Body of pancreas (tissue), 4 donors: Measurements from ENCODE around the gene CRYGN.

Experiments used
- POLR2A ChIP-seq, 3 donors: fragments of 450-650 bp; IDR thresholded peaks; one replicate each; pipeline ENCODE4 v1.6.1; 2016; ENCODE audit warnings: antibody characterized with exemption in 3 of 3, mild to moderate bottlenecking in 2 of 3
- TF ChIP-seq, protein P1 (sequence below), 7 experiments: fragments of 450-650 bp in 4 of 7; fragments of 200-600 bp in 3 of 7; sonication (generic) in 3 of 7; IDR thresholded peaks; one replicate each; pipeline ENCODE4 v1.5.1; 2016 to 2019; ENCODE audit warnings: antibody characterized with exemption in 7 of 7

DNA sequence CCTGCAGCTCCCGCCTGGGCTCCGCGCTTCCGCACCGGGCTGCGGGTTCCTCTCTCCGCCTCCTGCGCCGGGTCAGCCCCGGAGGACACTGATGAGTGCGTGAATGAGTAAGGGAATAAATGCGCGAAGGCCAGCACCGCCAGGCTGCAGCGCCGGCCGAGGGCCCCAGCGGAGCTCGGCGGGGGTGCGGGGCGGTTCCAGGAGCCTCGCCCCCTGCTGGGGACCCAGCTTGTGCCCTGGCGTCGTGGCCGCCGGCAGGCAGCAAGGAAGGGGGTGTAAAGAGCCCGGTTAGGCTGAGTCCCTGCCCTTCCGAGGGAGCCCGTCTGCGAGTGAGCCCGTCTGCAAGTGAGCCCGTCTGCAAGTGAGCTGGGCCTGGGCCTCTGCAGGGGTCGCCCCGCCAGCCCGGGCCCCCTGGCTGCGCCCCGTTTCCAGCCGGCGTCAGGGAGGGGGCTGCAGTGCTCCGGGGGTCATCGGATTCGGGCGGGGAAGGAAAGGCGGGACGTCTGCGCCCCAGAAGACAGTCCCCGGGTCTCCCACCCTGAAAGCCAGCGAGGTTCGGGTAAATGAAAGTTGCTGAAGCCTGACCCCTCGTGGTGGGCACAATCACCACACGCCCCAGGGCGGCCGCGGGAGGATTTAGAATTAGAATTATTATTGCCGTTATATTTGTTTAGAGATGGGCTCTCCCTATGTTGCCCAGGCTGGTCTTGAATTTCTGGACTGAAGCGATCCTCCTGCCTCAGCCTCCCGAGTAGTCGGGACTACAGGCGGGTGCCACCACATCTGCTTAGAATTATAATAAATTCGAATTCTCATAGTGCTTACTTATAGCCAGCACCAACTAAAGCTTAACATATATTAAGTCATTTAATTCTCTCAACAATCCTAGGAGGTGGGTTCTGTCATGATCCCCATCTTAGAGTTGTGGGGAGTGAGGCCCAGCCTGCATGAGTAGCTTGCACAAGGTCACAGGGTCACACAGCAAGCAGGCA, 8.6 kb upstream of the CRYGN start:
- TF ChIP-seq, protein P1, sequence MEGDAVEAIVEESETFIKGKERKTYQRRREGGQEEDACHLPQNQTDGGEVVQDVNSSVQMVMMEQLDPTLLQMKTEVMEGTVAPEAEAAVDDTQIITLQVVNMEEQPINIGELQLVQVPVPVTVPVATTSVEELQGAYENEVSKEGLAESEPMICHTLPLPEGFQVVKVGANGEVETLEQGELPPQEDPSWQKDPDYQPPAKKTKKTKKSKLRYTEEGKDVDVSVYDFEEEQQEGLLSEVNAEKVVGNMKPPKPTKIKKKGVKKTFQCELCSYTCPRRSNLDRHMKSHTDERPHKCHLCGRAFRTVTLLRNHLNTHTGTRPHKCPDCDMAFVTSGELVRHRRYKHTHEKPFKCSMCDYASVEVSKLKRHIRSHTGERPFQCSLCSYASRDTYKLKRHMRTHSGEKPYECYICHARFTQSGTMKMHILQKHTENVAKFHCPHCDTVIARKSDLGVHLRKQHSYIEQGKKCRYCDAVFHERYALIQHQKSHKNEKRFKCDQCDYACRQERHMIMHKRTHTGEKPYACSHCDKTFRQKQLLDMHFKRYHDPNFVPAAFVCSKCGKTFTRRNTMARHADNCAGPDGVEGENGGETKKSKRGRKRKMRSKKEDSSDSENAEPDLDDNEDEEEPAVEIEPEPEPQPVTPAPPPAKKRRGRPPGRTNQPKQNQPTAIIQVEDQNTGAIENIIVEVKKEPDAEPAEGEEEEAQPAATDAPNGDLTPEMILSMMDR (IDR thresholded peaks at IDR 0.05) = peak; percentile 79 to 88 (median 84)
- no peak for TF ChIP-seq POLR2A (IDR thresholded peaks at IDR 0.05)
